Panc1 (cell line): Measurements from ENCODE around the gene FUS.

ENCODE experiments used
- CTCF ChIP-seq: fragments of 450-650 bp; IDR thresholded peaks from 2 replicates; pipeline ENCODE4 v1.5.1; 2017; ENCODE audit warnings: mild to moderate bottlenecking
- POLR2AphosphoS5 ChIP-seq: IDR thresholded peaks from 2 replicates; pipeline ENCODE4 v1.6.1; 2012; ENCODE audit warnings: mild to moderate bottlenecking, low read depth, low read length, moderate library complexity
- REST ChIP-seq, 2 experiments: IDR thresholded peaks; 2 replicates each; pipeline ENCODE4 v1.6.1; 2011 to 2012; ENCODE audit warnings: low read depth in 2 of 2, control low read depth in 1 of 2, low read length in 1 of 2, mild to moderate bottlenecking in 1 of 2, moderate library complexity in 1 of 2; ENCODE audit not compliant: insufficient read depth in 1 of 2
- SIN3A ChIP-seq: IDR thresholded peaks from 2 replicates; pipeline ENCODE4 v1.6.1; 2012; ENCODE audit warnings: low read depth, mild to moderate bottlenecking, low read length, moderate library complexity, borderline replicate concordance; ENCODE audit not compliant: insufficient read depth
- TCF7L2 ChIP-seq: IDR thresholded peaks from 2 replicates; pipeline ENCODE4 v1.6.1; 2011; ENCODE audit warnings: mild to moderate bottlenecking, low read depth, low read length, inconsistent platforms

- TF ChIP-seq CTCF (no peak), SIN3A (no peak), REST (IDR thresholded peaks at IDR 0.05; ENCODE audit: insufficient read depth in 1 of 2, low read depth in 2 of 2, low read length in 1 of 2) (no peak), TCF7L2 (no peak), POLR2AphosphoS5 (no peak)
Measured at GRCh38 chr16:31148896-31149295, 31.0 kb upstream of the FUS start.
